Right lobe of liver (tissue), 6 donors: Measurements from ENCODE around the gene ENOX2. TPM values are rescaled to one million over a fixed set of nuclear protein-coding genes. Genes with fewer than 3 reads are reported as not detected.

ENCODE experiments used
- ATAC-seq, 4 donors: fragments of 200-7000 bp; cut with Tn5 transposase; one replicate each; pipeline ENCODE4 v1.9.1; 2020; ENCODE audit warnings: mild to moderate bottlenecking in 4 of 4, moderate library complexity in 4 of 4
- DNase-seq, 3 donors: peaks; one replicate each; pipeline ENCODE4 v3.0.0-alpha.2; 2020
- H3K27ac ChIP-seq, 3 donors: fragments of 200-600 bp; one replicate each; pipeline ENCODE4 v1.8.0; 2022
- H3K27me3 ChIP-seq, 2 donors: fragments of 200-600 bp; one replicate each; pipeline ENCODE4 v1.8.0; 2022
- H3K36me3 ChIP-seq, 4 donors: fragments of 200-600 bp; sonication (generic) in 1 of 4; one replicate each; pipeline versions ENCODE4 v1.5.1 to v1.8.0; 2017 to 2022; ENCODE audit warnings: control low read depth in 1 of 4
- H3K4me1 ChIP-seq, 4 donors: fragments of 200-600 bp; sonication (generic) in 1 of 4; one replicate each; pipeline versions ENCODE4 v1.5.1 to v1.8.0; 2017 to 2022; ENCODE audit warnings: control low read depth in 1 of 4
- H3K4me3 ChIP-seq, 3 donors: fragments of 200-600 bp; one replicate each; pipeline ENCODE4 v1.8.0; 2022
- H3K9me3 ChIP-seq, 4 donors: fragments of 200-600 bp; sonication (generic) in 1 of 4; one replicate each; pipeline versions ENCODE4 v1.5.1 to v1.8.0; 2017 to 2022; ENCODE audit warnings: control low read depth in 1 of 4
- POLR2A ChIP-seq: fragments of 450-650 bp; IDR thresholded peaks from one replicate; pipeline ENCODE4 v1.6.1; 2017; ENCODE audit warnings: antibody characterized with exemption, mild to moderate bottlenecking
- WGBS: methylation state at CpG from one replicate; pipeline ENCODE4 v1.1.6; 2018; ENCODE audit warnings: low coverage, low lambda C conversion rate; ENCODE audit not compliant: insufficient coverage; ENCODE audit errors: missing lambda C conversion rate; 5-methylcytosine and 5-hydroxymethylcytosine counted together
- intact Hi-C, 2 donors: fragments of 100-400 bp; cut with DNase I; formaldehyde crosslinking; loops; one replicate each; pipeline versions ENCODE4 v1.11.2 to v1.14.1; 2022
- total RNA-seq, 6 experiments: library from RNA; depleted of rRNA in 2 of 6; stranded (reverse); fragments of >200 nt in 2 of 6; fragmentation: NEBNext Ultra II Directional in 3 of 6; extraction: Animal tissue kit (Norgen Biotek cat#: 25700) in 3 of 6; gene quantifications; one replicate each; pipeline versions ENCODE4 v1.1.0 to v1.2.4, GENCODE V29; 2016 to 2023
- TF ChIP-seq, protein P1 (sequence below), 4 donors: fragments of 200-600 bp in 3 of 4; fragments of 450-650 bp in 1 of 4; IDR thresholded peaks; one replicate each; pipeline versions ENCODE4 v1.5.1 to v1.8.0; 2016 to 2022; ENCODE audit warnings: antibody characterized with exemption in 4 of 4, mild to moderate bottlenecking in 2 of 4
- donor health status: DM: no; HTN: yes; CAD: no.
- donor health status: DM: no; HTN: no; CAD: no.
- donor health status: DM: no; HTN: no; CAD: no.
- donor health status: DM: no; HTN: yes; CAD: no.
- donor health status: DM: no; HTN: yes; CAD: no.

ENOX2 gene
- total RNA-seq, 6 experiments from 2014 or later: 6.9 to 14.7 (median 10.8) TPM

DNA sequence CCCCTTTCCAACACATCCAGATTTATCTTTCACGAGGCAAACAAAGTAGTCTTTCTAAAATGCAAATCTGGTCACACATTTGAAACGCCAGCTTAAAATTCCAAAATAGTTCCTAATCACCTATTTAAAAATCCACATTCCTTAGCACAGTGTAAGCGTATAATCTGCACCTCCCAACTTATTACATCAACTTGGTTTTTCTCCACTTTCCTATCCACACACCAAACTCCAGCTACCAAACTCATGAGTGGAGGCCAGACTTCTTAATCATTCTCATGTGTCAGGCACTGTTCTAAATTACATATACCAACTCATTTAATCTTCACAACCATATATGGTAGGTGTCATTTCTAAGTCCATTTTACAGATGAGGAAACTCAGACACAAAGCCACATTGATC, 33.8 kb downstream of the ENOX2 start:
- peaks cover 0 to 6% (median 0%) of the 10 kb centered on the region in 4 donors for H3K4me1 ChIP-seq
- intact Hi-C loops: no loop called here
- no peaks in the 10 kb centered on the region for H3K27me3 ChIP-seq
- H3K9me3 ChIP-seq: no peaks in the 10 kb centered on the region
- DNase-seq: no peak
- WGBS: 77% methylated on average over 3 of the region's 3 CpGs
- no peak overlapping the region for H3K4me3 ChIP-seq
- H3K27ac ChIP-seq: no peak overlapping the region
- TF ChIP-seq POLR2A: no peak
- TF ChIP-seq, protein P1, sequence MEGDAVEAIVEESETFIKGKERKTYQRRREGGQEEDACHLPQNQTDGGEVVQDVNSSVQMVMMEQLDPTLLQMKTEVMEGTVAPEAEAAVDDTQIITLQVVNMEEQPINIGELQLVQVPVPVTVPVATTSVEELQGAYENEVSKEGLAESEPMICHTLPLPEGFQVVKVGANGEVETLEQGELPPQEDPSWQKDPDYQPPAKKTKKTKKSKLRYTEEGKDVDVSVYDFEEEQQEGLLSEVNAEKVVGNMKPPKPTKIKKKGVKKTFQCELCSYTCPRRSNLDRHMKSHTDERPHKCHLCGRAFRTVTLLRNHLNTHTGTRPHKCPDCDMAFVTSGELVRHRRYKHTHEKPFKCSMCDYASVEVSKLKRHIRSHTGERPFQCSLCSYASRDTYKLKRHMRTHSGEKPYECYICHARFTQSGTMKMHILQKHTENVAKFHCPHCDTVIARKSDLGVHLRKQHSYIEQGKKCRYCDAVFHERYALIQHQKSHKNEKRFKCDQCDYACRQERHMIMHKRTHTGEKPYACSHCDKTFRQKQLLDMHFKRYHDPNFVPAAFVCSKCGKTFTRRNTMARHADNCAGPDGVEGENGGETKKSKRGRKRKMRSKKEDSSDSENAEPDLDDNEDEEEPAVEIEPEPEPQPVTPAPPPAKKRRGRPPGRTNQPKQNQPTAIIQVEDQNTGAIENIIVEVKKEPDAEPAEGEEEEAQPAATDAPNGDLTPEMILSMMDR (IDR thresholded peaks at IDR 0.05): no peak
- H3K36me3 ChIP-seq: no peaks in the 10 kb centered on the region
- no peak for ATAC-seq

- WGBS: 73% methylated on average over 1 of the region's 1 CpG
- ATAC-seq (no peak), DNase-seq (no peak)
- H3K27me3 ChIP-seq: no peaks in the 10 kb centered on the region
- peaks cover 0 to 6% (median 0%) of the 10 kb centered on the region in 4 donors for H3K4me1 ChIP-seq
- H3K4me3 ChIP-seq: no peak overlapping the region
- TF ChIP-seq POLR2A: no peak
- TF ChIP-seq, protein P1 (IDR thresholded peaks at IDR 0.05): no peak
- H3K36me3 ChIP-seq: no peaks in the 10 kb centered on the region
- intact Hi-C loops: no loop called here
- no peak overlapping the region for H3K27ac ChIP-seq
- no peaks in the 10 kb centered on the region for H3K9me3 ChIP-seq
These were observed 41.5 kb downstream of the ENOX2 start for GRCh38 chrX:130861462-130861861.

GRCh38 chrX:130857207-130857606, 45.8 kb downstream of the ENOX2 start:
- Histone ChIP-seq H3K4me1 (no peaks in the 10 kb centered on the region), H3K9me3 (peaks cover 0 to 5% (median 0%) of the 10 kb centered on the region in 4 donors), H3K27ac (no peak overlapping the region), H3K4me3 (no peak overlapping the region), H3K36me3 (no peaks in the 10 kb centered on the region), H3K27me3 (no peaks in the 10 kb centered on the region)
- DNase-seq (no peak), ATAC-seq (no peak)
- 27% methylated on average over 1 of the region's 1 CpG for WGBS
- TF ChIP-seq, protein P1 (IDR thresholded peaks at IDR 0.05): no peak
- intact Hi-C loops: no loop called here

DNA sequence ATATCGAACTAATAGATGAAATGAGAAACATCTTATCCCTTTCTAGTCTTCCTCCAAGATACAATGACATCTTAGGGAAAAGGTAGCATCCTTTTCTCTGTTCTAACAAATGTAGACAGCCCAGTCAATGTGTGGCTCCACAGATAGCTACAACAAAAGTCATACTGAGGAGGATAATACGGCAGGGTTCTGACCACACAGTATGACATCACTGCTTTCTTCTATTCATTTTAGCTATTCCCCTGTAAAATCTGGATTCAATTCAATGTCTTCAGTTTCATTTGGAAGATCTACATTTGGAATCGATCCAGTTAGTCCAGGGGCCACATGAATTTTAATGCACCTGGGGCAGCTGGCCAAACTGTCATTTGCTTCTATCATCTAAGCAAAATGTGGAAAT, 51.4 kb downstream of the ENOX2 start:
- Histone ChIP-seq H3K4me3 (no peak overlapping the region), H3K4me1 (no peaks in the 10 kb centered on the region), H3K36me3 (no peaks in the 10 kb centered on the region), H3K27me3 (no peaks in the 10 kb centered on the region), H3K27ac (no peak overlapping the region), H3K9me3 (peaks cover 0 to 5% (median 0%) of the 10 kb centered on the region in 4 donors)
- no peak for ATAC-seq
- DNase-seq: no peak
- 56% methylated on average over 3 of the region's 3 CpGs for WGBS
- TF ChIP-seq, protein P1 (IDR thresholded peaks at IDR 0.05): no peak
- TF ChIP-seq POLR2A: no peak
- intact Hi-C loops: no loop called here

DNA sequence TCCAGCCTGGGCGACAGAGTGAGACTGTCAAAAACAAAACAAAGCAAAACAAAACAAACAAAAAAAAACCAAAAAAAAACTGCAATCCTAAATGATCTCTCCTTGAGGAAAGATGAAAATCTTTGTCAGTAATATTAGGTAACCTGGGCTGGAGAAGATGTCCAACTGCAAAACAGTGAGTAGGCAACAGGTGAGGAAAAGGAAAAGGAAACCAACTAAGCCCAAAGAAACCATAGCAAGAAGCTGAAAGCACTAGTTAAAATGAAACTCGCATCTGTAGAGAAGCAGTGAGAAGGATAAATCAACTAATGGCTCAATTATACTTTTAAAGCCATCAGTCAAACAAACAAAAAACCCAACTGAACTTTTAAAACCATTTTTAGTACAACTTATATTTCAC, 54.2 kb downstream of the ENOX2 start:
- Histone ChIP-seq H3K9me3 (no peaks in the 10 kb centered on the region), H3K27ac (no peak overlapping the region), H3K4me3 (no peak overlapping the region), H3K4me1 (no peaks in the 10 kb centered on the region), H3K27me3 (no peaks in the 10 kb centered on the region), H3K36me3 (no peaks in the 10 kb centered on the region)
- no peak for ATAC-seq
- TF ChIP-seq POLR2A: no peak
- TF ChIP-seq, protein P1 (IDR thresholded peaks at IDR 0.05): no peak
- DNase-seq: no peak
- WGBS: 63% methylated on average over 2 of the region's 2 CpGs
- intact Hi-C loops: no loop called here
